ENCODE results near the gene EID3.

DNA sequence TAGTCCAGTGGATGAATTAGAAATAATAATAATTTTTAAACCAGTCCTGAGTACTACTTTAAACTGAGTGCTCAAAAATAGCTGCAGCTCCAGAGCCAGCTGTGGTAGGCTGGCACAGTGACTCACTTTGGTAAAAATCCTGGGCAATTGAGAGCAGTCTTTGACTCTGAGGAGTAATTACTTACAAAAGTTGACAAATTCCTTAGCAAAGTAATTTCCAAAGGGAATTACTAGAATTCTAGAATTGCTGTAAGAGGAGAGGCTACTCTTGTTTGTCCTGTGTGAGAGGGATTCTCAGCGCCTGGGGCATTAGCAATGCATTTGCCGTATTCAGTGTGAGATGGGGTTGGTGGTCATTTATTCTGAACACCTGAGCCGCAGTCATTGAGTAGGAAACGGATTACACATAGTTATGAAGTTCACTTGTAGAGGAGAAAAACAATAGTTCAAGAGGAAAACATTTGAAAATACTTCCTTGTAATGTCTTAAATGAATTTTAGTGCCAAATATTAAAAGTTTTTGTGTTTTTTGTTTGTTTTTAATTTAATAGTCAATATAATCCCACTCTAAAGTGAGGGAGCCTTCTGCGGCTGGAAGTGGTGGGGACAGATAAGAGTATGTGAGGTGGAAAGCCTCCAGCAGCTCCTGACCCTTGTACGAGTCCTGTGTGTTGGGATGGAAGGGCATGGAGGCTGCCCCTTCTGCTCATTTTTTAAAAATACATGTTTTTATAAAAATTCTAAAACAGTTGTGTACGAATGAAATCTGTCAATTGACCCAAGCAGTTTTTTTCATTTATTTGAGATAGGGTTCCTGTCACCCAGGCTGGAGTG lies 41.9 kb downstream of the EID3 start:
- TF ChIP-seq, protein P1, sequence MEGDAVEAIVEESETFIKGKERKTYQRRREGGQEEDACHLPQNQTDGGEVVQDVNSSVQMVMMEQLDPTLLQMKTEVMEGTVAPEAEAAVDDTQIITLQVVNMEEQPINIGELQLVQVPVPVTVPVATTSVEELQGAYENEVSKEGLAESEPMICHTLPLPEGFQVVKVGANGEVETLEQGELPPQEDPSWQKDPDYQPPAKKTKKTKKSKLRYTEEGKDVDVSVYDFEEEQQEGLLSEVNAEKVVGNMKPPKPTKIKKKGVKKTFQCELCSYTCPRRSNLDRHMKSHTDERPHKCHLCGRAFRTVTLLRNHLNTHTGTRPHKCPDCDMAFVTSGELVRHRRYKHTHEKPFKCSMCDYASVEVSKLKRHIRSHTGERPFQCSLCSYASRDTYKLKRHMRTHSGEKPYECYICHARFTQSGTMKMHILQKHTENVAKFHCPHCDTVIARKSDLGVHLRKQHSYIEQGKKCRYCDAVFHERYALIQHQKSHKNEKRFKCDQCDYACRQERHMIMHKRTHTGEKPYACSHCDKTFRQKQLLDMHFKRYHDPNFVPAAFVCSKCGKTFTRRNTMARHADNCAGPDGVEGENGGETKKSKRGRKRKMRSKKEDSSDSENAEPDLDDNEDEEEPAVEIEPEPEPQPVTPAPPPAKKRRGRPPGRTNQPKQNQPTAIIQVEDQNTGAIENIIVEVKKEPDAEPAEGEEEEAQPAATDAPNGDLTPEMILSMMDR (IDR thresholded peaks at IDR 0.05; ENCODE audit: insufficient read depth, low read length, poor library complexity, severe bottlenecking): no peak
- no peak for TF ChIP-seq EZH2phosphoT487 (conservative IDR thresholded peaks at IDR 0.05; ENCODE audit: low read length)
